Hypothalamus (tissue), 51 donors: ENCODE data around the gene DLGAP4.
"Not testable (repeated sequence)": the region's sequence is repeated elsewhere in the genome, so short reads cannot be mapped to it uniquely, and the experiment has no call there.

Experiments used
- DNase-seq, 51 donors: peaks; one replicate each; lab custom pipeline; 2025; lab: John Stamatoyannopoulos, UW

Gene DLGAP4

GRCh38 chr20:36519012-36519719 lies 213.0 kb downstream of the DLGAP4 start:
- no peak for DNase-seq

- DNase-seq, result no peak
Measured at GRCh38 chr20:36519944-36520343, 213.8 kb downstream of the DLGAP4 start.

GRCh38 chr20:36521526-36521925 lies 215.4 kb downstream of the DLGAP4 start:
- no peak for DNase-seq

- DNase-seq, result not testable (repeated sequence)
Measured at GRCh38 chr20:36522412-36522811, 216.3 kb downstream of the DLGAP4 start.

- no peak for DNase-seq
Measured at GRCh38 chr20:36523341-36523740, 217.2 kb downstream of the DLGAP4 start.

- no peak for DNase-seq
Measured at GRCh38 chr20:36525620-36526365, 219.7 kb downstream of the DLGAP4 start.

- DNase-seq, result peak in 1 of 51 donors; percentile 43
Measured at GRCh38 chr20:36526521-36527011, 220.4 kb downstream of the DLGAP4 start.

- peak in 1 of 51 donors; percentile 21 for DNase-seq
Measured at GRCh38 chr20:36527331-36528125, 221.4 kb downstream of the DLGAP4 start.

- DNase-seq, result no peak
Measured at GRCh38 chr20:36528176-36528874, 222.2 kb downstream of the DLGAP4 start.

GRCh38 chr20:36528875-36529417 lies 222.8 kb downstream of the DLGAP4 start:
- DNase-seq, result no peak

- no peak for DNase-seq
Measured at GRCh38 chr20:36532388-36532787, 226.2 kb downstream of the DLGAP4 start.

GRCh38 chr20:36532822-36533221 lies 226.7 kb downstream of the DLGAP4 start:
- DNase-seq, result no peak

- DNase-seq, result no peak
Measured at GRCh38 chr20:36538026-36538722, 232.0 kb downstream of the DLGAP4 start.

- DNase-seq, result no peak
Measured at GRCh38 chr20:36540551-36541211, 234.5 kb downstream of the DLGAP4 start.

GRCh38 chr20:36541227-36541767 lies 235.2 kb downstream of the DLGAP4 start, which contains the start of gene MYL9:
Gene MYL9, plus strand, starts transcription at chr20:36541519. Its CDS starts 3,366 bp downstream, at chr20:36544885.
- DNase-seq, result peak in 7 of 51 donors; percentile 10 to 40 (median 18)

GRCh38 chr20:36541768-36542488 lies 235.8 kb downstream of the DLGAP4 start:
- no peak for DNase-seq

- DNase-seq, result no peak
Measured at GRCh38 chr20:36542516-36543183, 236.5 kb downstream of the DLGAP4 start.
